Adrenal gland (tissue), 12 donors: ENCODE results near the gene UXS1. TPM values are rescaled to one million over a fixed set of nuclear protein-coding genes. Genes with fewer than 3 reads are reported as not detected.

Experiments used
- DNase-seq, 7 donors: peaks; one replicate each; pipeline ENCODE4 v3.0.0-alpha.2; 2019 to 2020
- H3K27ac ChIP-seq, 5 donors: fragments of 200-600 bp; sonication (generic) in 4 of 5; 1 replicate in 3 of 5; 2 replicates in 2 of 5; pipeline versions ENCODE4 v1.5.1 to v1.8.0; 2016 to 2020; ENCODE audit warnings: mild to moderate bottlenecking in 1 of 5
- H3K27me3 ChIP-seq: fragments of 200-600 bp; 2 replicates; pipeline ENCODE4 v1.8.0; 2021
- H3K36me3 ChIP-seq, 2 donors: fragments of 200-600 bp; replicated peaks in 1 of 2; 1 replicate in 1 of 2; 2 replicates in 1 of 2; pipeline versions ENCODE4 v1.5.1 to v1.8.0; 2018 to 2022
- H3K4me1 ChIP-seq, 2 donors: fragments of 200-600 bp; replicated peaks in 1 of 2; 1 replicate in 1 of 2; 2 replicates in 1 of 2; pipeline versions ENCODE4 v1.5.1 to v1.8.0; 2018 to 2021
- H3K4me3 ChIP-seq, 4 donors: fragments of 200-600 bp; sonication (generic) in 3 of 4; one replicate each; pipeline ENCODE4 v1.5.1; 2016 to 2018
- H3K9me3 ChIP-seq, 3 donors: fragments of 200-600 bp; sonication (generic) in 1 of 3; replicated peaks in 1 of 3; 1 replicate in 2 of 3; 2 replicates in 1 of 3; pipeline versions ENCODE4 v1.5.1 to v1.8.0; 2016 to 2021
- POLR2A ChIP-seq, 2 donors: fragments of 450-650 bp; IDR thresholded peaks; one replicate each; pipeline ENCODE4 v1.6.1; 2017; ENCODE audit warnings: antibody characterized with exemption in 2 of 2, mild to moderate bottlenecking in 2 of 2, moderate library complexity in 1 of 2
- WGBS, 4 donors: extraction: QIAGEN DNeasy Blood & Tissue Kit in 2 of 4; methylation state at CpG; one replicate each; pipeline versions ENCODE4 v1.1.5 to v1.1.7; 2013 to 2017; 5-methylcytosine and 5-hydroxymethylcytosine counted together
- intact Hi-C, 2 donors: fragments of 100-400 bp; cut with DNase I; formaldehyde crosslinking; loops; one replicate each; pipeline versions ENCODE4 v1.14.1 to v1.15.0; 2022 to 2023
- polyA plus RNA-seq, 3 donors: library from polyadenylated mRNA; stranded (reverse); fragments of 200-250 nt in 2 of 3; fragments of 350-450 nt in 1 of 3; fragmentation: Illumina TruSeq in 1 of 3; extraction: RNeasy Lipid Tissue Mini Kit (QIAGEN cat#74804) in 1 of 3; gene quantifications; one replicate each; pipeline ENCODE4 v1.2.3, GENCODE V29; 2013 to 2014
- total RNA-seq, 9 donors: library from RNA; depleted of rRNA in 4 of 9; stranded (reverse); fragments of >200 nt in 4 of 9; fragments of 120-200 nt in 1 of 9; fragmentation: NEBNext Ultra II Directional in 1 of 9; extraction: Animal tissue kit (Norgen Biotek cat#: 25700) in 1 of 9; gene quantifications; one replicate each; pipeline versions ENCODE4 v1.1.0 to v1.2.4, GENCODE V29; 2013 to 2023
- TF ChIP-seq, protein P1 (sequence below), 6 experiments: fragments of 450-650 bp in 4 of 6; fragments of 200-600 bp in 2 of 6; sonication (generic) in 1 of 6; IDR thresholded peaks; 1 replicate in 5 of 6; 2 replicates in 1 of 6; pipeline versions ENCODE4 v1.5.1 to v1.8.0; 2016 to 2021; ENCODE audit warnings: antibody characterized with exemption in 6 of 6, mild to moderate bottlenecking in 2 of 6, moderate library complexity in 1 of 6
- donor health status: healthy with polysubstance abuse.
- donor health status: Bipolar disorder and iron deficiency.
- donor health status: DM: yes; HTN: yes; CAD: no.
- donor health status: DM: no; HTN: no; CAD: no.
- donor health status: DM: no; HTN: no; CAD: no.
- donor health status: DM: yes; HTN: yes; CAD: no.

Gene UXS1
- total and polyA plus RNA-seq, 12 donors, result 5.7 to 145 (median 22.3) TPM

DNA sequence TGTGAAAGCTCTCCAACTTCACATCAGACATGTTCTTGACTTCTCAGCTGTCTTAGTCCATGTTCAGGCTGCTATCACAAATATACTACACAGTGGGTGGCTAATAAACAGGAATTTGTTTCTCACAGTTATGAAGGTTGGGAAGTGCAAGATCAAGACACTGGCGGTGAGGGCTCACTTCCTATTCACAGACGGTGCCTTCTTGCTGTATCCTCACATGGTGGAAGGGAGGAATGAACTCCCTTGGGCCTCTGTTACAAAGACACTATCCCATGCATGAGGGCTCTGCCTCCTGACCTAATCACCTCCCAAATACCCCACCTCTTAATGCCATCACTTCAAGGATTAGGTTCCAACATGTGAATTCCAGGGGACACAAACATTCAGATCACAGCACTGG lies 9.7 kb downstream of the UXS1 start:
- TF ChIP-seq, protein P1, sequence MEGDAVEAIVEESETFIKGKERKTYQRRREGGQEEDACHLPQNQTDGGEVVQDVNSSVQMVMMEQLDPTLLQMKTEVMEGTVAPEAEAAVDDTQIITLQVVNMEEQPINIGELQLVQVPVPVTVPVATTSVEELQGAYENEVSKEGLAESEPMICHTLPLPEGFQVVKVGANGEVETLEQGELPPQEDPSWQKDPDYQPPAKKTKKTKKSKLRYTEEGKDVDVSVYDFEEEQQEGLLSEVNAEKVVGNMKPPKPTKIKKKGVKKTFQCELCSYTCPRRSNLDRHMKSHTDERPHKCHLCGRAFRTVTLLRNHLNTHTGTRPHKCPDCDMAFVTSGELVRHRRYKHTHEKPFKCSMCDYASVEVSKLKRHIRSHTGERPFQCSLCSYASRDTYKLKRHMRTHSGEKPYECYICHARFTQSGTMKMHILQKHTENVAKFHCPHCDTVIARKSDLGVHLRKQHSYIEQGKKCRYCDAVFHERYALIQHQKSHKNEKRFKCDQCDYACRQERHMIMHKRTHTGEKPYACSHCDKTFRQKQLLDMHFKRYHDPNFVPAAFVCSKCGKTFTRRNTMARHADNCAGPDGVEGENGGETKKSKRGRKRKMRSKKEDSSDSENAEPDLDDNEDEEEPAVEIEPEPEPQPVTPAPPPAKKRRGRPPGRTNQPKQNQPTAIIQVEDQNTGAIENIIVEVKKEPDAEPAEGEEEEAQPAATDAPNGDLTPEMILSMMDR (IDR thresholded peaks at IDR 0.05), result no peak
- TF ChIP-seq POLR2A (IDR thresholded peaks at IDR 0.05), result no peak
- intact Hi-C loops, result no loop called here
- Histone ChIP-seq H3K27me3 (no peaks in the 10 kb centered on the region), H3K9me3 (no peaks in the 10 kb centered on the region), H3K27ac (no peak overlapping the region), H3K36me3 (no peaks in the 10 kb centered on the region), H3K4me3 (no peak overlapping the region), H3K4me1 (peaks cover 0 to 11% of the 10 kb centered on the region in 2 donors)
- WGBS, 4 donors, result 58 to 92% (median 72%) methylated on average over 2 of the region's 2 CpGs
- no peak for DNase-seq

- DNase-seq, result no peak
- H3K36me3 ChIP-seq, result no peaks in the 10 kb centered on the region
- H3K27ac ChIP-seq, result peak overlapping the region in 1 of 5 donors; percentile 0
- H3K4me3 ChIP-seq, result no peak overlapping the region
- TF ChIP-seq, protein P1 (IDR thresholded peaks at IDR 0.05), result no peak
- TF ChIP-seq POLR2A (IDR thresholded peaks at IDR 0.05), result no peak
- H3K9me3 ChIP-seq, result no peaks in the 10 kb centered on the region
- H3K27me3 ChIP-seq, result no peaks in the 10 kb centered on the region
- intact Hi-C loops, result no loop called here
- peaks cover 0 to 11% of the 10 kb centered on the region in 2 donors for H3K4me1 ChIP-seq
- WGBS, 4 donors, result 14 to 25% (median 19%) methylated on average over 3 of the region's 3 CpGs
Measured at GRCh38 chr2:106183101-106183696, 10.9 kb downstream of the UXS1 start.

DNA sequence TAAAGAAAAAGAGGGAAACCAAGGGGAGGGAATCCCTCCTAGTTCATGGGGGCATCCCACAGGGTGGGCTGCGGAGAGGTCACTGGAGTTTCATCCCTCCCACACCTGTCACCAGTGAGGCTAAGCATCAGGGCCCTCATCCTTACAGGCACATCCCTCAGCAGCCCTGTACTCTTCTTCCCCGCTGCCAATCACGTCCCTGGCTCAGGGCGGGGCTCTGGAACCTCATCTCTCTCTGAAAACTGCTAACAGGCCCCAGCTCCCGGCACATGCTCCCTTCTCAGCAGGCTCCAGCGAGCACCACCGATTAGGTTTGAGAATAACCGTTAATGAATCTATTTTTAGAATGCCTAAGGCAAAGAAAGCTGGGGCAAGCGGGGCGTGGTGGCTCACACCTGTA lies 13.0 kb downstream of the UXS1 start:
- Histone ChIP-seq H3K4me1 (peaks cover 0 to 11% of the 10 kb centered on the region in 2 donors), H3K36me3 (no peaks in the 10 kb centered on the region), H3K9me3 (no peaks in the 10 kb centered on the region), H3K27me3 (no peaks in the 10 kb centered on the region), H3K4me3 (no peak overlapping the region), H3K27ac (no peak overlapping the region)
- TF ChIP-seq, protein P1 (IDR thresholded peaks at IDR 0.05), result no peak
- TF ChIP-seq POLR2A (IDR thresholded peaks at IDR 0.05), result no peak
- intact Hi-C loops, result no loop called here
- WGBS, 4 donors, result 86 to 95% (median 92%) methylated on average over 10 of the region's 10 CpGs
- DNase-seq, result no peak

DNA sequence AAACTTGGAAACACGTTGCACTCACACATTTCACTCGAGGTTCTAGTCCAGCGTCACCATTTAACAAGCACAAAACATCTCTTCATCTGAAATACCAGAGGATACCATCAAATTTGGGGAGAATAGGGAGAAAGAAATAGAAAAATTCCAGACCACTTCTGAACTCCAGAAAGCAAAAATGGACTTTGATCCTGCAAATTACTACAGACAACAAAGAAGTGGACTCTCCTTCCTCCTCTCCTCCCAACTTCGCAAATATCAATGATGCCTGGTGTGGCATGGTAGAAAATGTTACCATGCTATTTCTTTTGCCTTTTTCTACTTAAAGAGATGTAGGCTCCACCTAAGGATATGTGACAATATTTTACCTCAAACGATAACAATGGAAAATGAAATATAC lies 13.5 kb downstream of the UXS1 start:
- WGBS, 4 donors, result 92 to 98% (median 96%) methylated on average over 5 of the region's 5 CpGs
- TF ChIP-seq, protein P1 (IDR thresholded peaks at IDR 0.05), result no peak
- no peak for TF ChIP-seq POLR2A (IDR thresholded peaks at IDR 0.05)
- H3K9me3 ChIP-seq, result no peaks in the 10 kb centered on the region

More for the DNA sequence above, 13.5 kb downstream of the UXS1 start:
- H3K4me3 ChIP-seq, result no peak overlapping the region
- intact Hi-C loops, result no loop called here
- no peaks in the 10 kb centered on the region for H3K27me3 ChIP-seq
- DNase-seq, result no peak
- peaks cover 0 to 11% of the 10 kb centered on the region in 2 donors for H3K4me1 ChIP-seq
- H3K27ac ChIP-seq, result no peak overlapping the region
- H3K36me3 ChIP-seq, result no peaks in the 10 kb centered on the region
